Measurements from ENCODE around the gene BMPER.

The BMPER gene

GRCh38 chr7:33876596-33877274 is 28.6 kb upstream of the BMPER start:
- H3K27ac ChIP-seq (ENCODE audit: low read depth, low read length): no peak overlapping the region
- no peaks in the 10 kb centered on the region for H3K79me2 ChIP-seq (ENCODE audit: control insufficient read depth, insufficient read depth, low read length, unreplicated experiment)
- no peaks in the 10 kb centered on the region for H3K27me3 ChIP-seq (ENCODE audit: insufficient read depth, low read length)
- peak overlapping the region; percentile 64 for H2AFZ ChIP-seq (ENCODE audit: low read length, unreplicated experiment)
- H3K4me1 ChIP-seq (ENCODE audit: control insufficient read depth, insufficient read depth, low read length, unreplicated experiment): peaks cover 45% of the 10 kb centered on the region
- no peak overlapping the region for H3K4me3 ChIP-seq (ENCODE audit: low read depth, low read length)
- no peaks in the 10 kb centered on the region for H3K36me3 ChIP-seq (ENCODE audit: insufficient read depth, low read length)

- Histone ChIP-seq H3K36me3 (ENCODE audit: insufficient read depth, low read length) (no peaks in the 10 kb centered on the region), H2AFZ (ENCODE audit: low read length, unreplicated experiment) (no peak overlapping the region), H3K27me3 (ENCODE audit: insufficient read depth, low read length) (no peaks in the 10 kb centered on the region), H3K4me1 (ENCODE audit: control insufficient read depth, insufficient read depth, low read length, unreplicated experiment) (peaks cover 21% of the 10 kb centered on the region), H3K79me2 (ENCODE audit: control insufficient read depth, insufficient read depth, low read length, unreplicated experiment) (no peaks in the 10 kb centered on the region), H3K4me3 (ENCODE audit: low read depth, low read length) (no peak overlapping the region), H3K27ac (ENCODE audit: low read depth, low read length) (no peak overlapping the region)
Measured at GRCh38 chr7:33880787-33881186, 24.6 kb upstream of the BMPER start.

- Histone ChIP-seq H3K4me3 (ENCODE audit: low read depth, low read length) (no peak overlapping the region), H3K4me1 (ENCODE audit: control insufficient read depth, insufficient read depth, low read length, unreplicated experiment) (peaks cover 16% of the 10 kb centered on the region), H3K36me3 (ENCODE audit: insufficient read depth, low read length) (no peaks in the 10 kb centered on the region), H2AFZ (ENCODE audit: low read length, unreplicated experiment) (no peak overlapping the region), H3K27ac (ENCODE audit: low read depth, low read length) (no peak overlapping the region), H3K79me2 (ENCODE audit: control insufficient read depth, insufficient read depth, low read length, unreplicated experiment) (no peaks in the 10 kb centered on the region), H3K27me3 (ENCODE audit: insufficient read depth, low read length) (no peaks in the 10 kb centered on the region)
Measured at GRCh38 chr7:33881316-33881715, 24.0 kb upstream of the BMPER start.

- H3K27me3 ChIP-seq (ENCODE audit: insufficient read depth, low read length): no peaks in the 10 kb centered on the region
- H3K4me3 ChIP-seq (ENCODE audit: low read depth, low read length): no peak overlapping the region
- H3K4me1 ChIP-seq (ENCODE audit: control insufficient read depth, insufficient read depth, low read length, unreplicated experiment): peaks cover 7% of the 10 kb centered on the region
- H3K27ac ChIP-seq (ENCODE audit: low read depth, low read length): no peak overlapping the region
- no peak overlapping the region for H2AFZ ChIP-seq (ENCODE audit: low read length, unreplicated experiment)
- no peaks in the 10 kb centered on the region for H3K79me2 ChIP-seq (ENCODE audit: control insufficient read depth, insufficient read depth, low read length, unreplicated experiment)
- no peaks in the 10 kb centered on the region for H3K36me3 ChIP-seq (ENCODE audit: insufficient read depth, low read length)
Measured at GRCh38 chr7:33882040-33882837, 23.1 kb upstream of the BMPER start.

- Histone ChIP-seq H3K79me2 (ENCODE audit: control insufficient read depth, insufficient read depth, low read length, unreplicated experiment) (no peaks in the 10 kb centered on the region), H3K27ac (ENCODE audit: low read depth, low read length) (no peak overlapping the region), H2AFZ (ENCODE audit: low read length, unreplicated experiment) (no peak overlapping the region), H3K27me3 (ENCODE audit: insufficient read depth, low read length) (no peaks in the 10 kb centered on the region), H3K4me1 (ENCODE audit: control insufficient read depth, insufficient read depth, low read length, unreplicated experiment) (peaks cover 5% of the 10 kb centered on the region), H3K36me3 (ENCODE audit: insufficient read depth, low read length) (no peaks in the 10 kb centered on the region), H3K4me3 (ENCODE audit: low read depth, low read length) (no peak overlapping the region)
Measured at GRCh38 chr7:33882950-33883670, 22.2 kb upstream of the BMPER start.

GRCh38 chr7:33883671-33883965 is 21.7 kb upstream of the BMPER start:
- Histone ChIP-seq H3K79me2 (ENCODE audit: control insufficient read depth, insufficient read depth, low read length, unreplicated experiment) (no peaks in the 10 kb centered on the region), H3K27me3 (ENCODE audit: insufficient read depth, low read length) (no peaks in the 10 kb centered on the region), H2AFZ (ENCODE audit: low read length, unreplicated experiment) (no peak overlapping the region), H3K36me3 (ENCODE audit: insufficient read depth, low read length) (no peaks in the 10 kb centered on the region), H3K27ac (ENCODE audit: low read depth, low read length) (no peak overlapping the region), H3K4me1 (ENCODE audit: control insufficient read depth, insufficient read depth, low read length, unreplicated experiment) (peaks cover 5% of the 10 kb centered on the region), H3K4me3 (ENCODE audit: low read depth, low read length) (no peak overlapping the region)

GRCh38 chr7:33885290-33886148 is 19.8 kb upstream of the BMPER start:
- H2AFZ ChIP-seq (ENCODE audit: low read length, unreplicated experiment): no peak overlapping the region
- H3K36me3 ChIP-seq (ENCODE audit: insufficient read depth, low read length): no peaks in the 10 kb centered on the region
- H3K27me3 ChIP-seq (ENCODE audit: insufficient read depth, low read length): no peaks in the 10 kb centered on the region
- H3K79me2 ChIP-seq (ENCODE audit: control insufficient read depth, insufficient read depth, low read length, unreplicated experiment): no peaks in the 10 kb centered on the region
- H3K4me1 ChIP-seq (ENCODE audit: control insufficient read depth, insufficient read depth, low read length, unreplicated experiment): peaks cover 5% of the 10 kb centered on the region
- no peak overlapping the region for H3K27ac ChIP-seq (ENCODE audit: low read depth, low read length)
- no peak overlapping the region for H3K4me3 ChIP-seq (ENCODE audit: low read depth, low read length)

GRCh38 chr7:33886149-33886623 is 19.2 kb upstream of the BMPER start:
- peaks cover 5% of the 10 kb centered on the region for H3K4me1 ChIP-seq (ENCODE audit: control insufficient read depth, insufficient read depth, low read length, unreplicated experiment)
- no peak overlapping the region for H3K27ac ChIP-seq (ENCODE audit: low read depth, low read length)
- no peaks in the 10 kb centered on the region for H3K36me3 ChIP-seq (ENCODE audit: insufficient read depth, low read length)

GRCh38 chr7:33887266-33887975 is 17.9 kb upstream of the BMPER start:
- no peak overlapping the region for H3K4me3 ChIP-seq (ENCODE audit: low read depth, low read length)
- no peaks in the 10 kb centered on the region for H3K27me3 ChIP-seq (ENCODE audit: insufficient read depth, low read length)
- no peaks in the 10 kb centered on the region for H3K79me2 ChIP-seq (ENCODE audit: control insufficient read depth, insufficient read depth, low read length, unreplicated experiment)
- no peaks in the 10 kb centered on the region for H3K4me1 ChIP-seq (ENCODE audit: control insufficient read depth, insufficient read depth, low read length, unreplicated experiment)
- H2AFZ ChIP-seq (ENCODE audit: low read length, unreplicated experiment): no peak overlapping the region
- H3K36me3 ChIP-seq (ENCODE audit: insufficient read depth, low read length): no peaks in the 10 kb centered on the region
- H3K27ac ChIP-seq (ENCODE audit: low read depth, low read length): no peak overlapping the region

More at GRCh38 chr7:33886149-33886623, 19.2 kb upstream of the BMPER start:
- no peak overlapping the region for H2AFZ ChIP-seq (ENCODE audit: low read length, unreplicated experiment)
- H3K79me2 ChIP-seq (ENCODE audit: control insufficient read depth, insufficient read depth, low read length, unreplicated experiment): no peaks in the 10 kb centered on the region
- no peaks in the 10 kb centered on the region for H3K27me3 ChIP-seq (ENCODE audit: insufficient read depth, low read length)
- H3K4me3 ChIP-seq (ENCODE audit: low read depth, low read length): no peak overlapping the region

GRCh38 chr7:33888166-33888565 is 17.2 kb upstream of the BMPER start:
- Histone ChIP-seq H2AFZ (ENCODE audit: low read length, unreplicated experiment) (no peak overlapping the region), H3K27ac (ENCODE audit: low read depth, low read length) (no peak overlapping the region), H3K4me3 (ENCODE audit: low read depth, low read length) (no peak overlapping the region), H3K79me2 (ENCODE audit: control insufficient read depth, insufficient read depth, low read length, unreplicated experiment) (no peaks in the 10 kb centered on the region), H3K27me3 (ENCODE audit: insufficient read depth, low read length) (no peaks in the 10 kb centered on the region), H3K36me3 (ENCODE audit: insufficient read depth, low read length) (no peaks in the 10 kb centered on the region), H3K4me1 (ENCODE audit: control insufficient read depth, insufficient read depth, low read length, unreplicated experiment) (no peaks in the 10 kb centered on the region)
